ENCODE data around the gene NDUFS7.

NDUFS7 gene

DNA sequence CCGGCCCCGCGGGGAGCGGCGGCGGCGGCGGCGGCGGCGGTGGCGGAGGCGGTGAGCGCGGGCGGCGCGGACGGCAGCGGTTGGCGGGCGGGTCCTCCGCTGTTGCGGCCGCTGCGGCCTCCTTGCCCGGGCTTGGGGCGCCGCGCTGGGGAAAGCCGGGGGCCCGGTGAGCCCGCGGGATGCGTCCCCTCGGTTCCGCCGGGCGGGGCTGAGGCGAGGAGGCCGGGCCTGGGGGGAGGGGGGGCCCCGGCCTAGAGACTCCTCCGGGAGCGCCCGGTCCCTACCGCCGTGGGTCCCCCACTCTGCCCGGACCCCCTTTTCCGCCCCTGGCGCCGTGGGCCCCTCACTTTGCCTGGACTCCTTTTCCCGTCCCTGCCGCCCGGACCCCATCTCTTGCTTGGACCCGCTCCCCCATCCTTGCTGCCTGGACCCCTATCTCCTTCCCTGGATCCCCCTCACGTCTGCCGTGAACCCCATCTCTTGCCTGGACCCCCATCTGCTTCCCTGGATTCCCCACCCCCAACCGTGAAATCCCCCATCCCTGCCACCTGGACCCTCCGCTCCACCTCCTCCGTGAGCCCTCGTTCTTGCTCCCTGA, 28.6 kb upstream of the NDUFS7 start:
- H3K27ac ChIP-seq, result no peak overlapping the region

DNA sequence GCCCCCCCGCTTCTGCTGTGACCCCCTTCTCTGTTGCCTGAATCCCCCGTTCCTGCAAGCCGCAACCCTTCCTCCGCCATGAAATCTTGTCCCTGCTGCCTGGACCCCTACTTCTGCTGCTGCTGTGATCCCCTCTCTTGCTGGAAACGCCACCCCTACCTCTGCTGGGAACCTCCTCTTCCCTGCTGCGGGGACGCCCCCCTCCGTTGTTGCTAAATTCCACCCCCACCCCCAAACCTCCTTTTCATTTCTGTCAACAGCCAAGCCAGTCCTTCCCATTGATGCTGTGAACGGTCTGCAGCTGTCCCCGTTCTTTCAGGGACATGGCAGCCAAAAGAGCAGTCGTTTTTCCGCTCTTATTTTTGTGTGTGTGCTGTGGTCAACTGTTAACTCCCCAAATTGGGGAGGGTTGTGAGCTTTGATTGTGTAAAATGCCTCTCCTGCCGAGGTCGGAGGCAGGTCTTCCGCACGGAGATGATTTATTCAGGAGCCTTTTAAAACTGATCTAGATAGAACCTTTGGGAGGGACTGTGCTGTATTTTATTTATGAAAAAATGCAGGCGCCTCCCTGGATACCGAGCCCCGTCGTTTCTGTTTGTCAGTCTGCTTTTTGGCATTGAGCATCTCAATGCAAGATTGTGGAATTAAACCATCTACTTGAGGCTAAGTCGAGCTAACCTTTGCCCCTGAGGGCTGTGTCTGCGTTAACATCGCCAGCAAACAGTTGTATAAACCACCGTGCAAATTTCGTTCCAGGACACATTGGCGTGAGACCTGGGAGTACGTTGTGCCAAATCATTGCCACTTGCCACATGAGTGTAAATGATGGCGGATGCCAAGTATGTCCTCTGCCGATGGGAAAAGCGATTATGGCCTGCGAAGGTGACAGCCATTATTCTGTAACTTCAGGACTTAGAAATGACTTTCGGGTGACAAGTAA, 27.9 kb upstream of the NDUFS7 start:
- Histone ChIP-seq H3K27ac (no peak overlapping the region), H4K20me1 (ENCODE audit: insufficient read depth) (no peaks in the 10 kb centered on the region), H3K4me3 (IDR thresholded peaks at IDR 0.05; ENCODE audit: insufficient read depth, low read depth, low read length) (no peak overlapping the region), H3K4me2 (peak overlapping the region; percentile 36; the same call in 1 of the 2 replicates), H3K9ac (no peak overlapping the region), H2AFZ (ENCODE audit: low read depth) (no peak overlapping the region), H3K79me2 (ENCODE audit: insufficient read depth, low read depth) (peaks cover 5% of the 10 kb centered on the region; the same call in 1 of the 2 replicates), H3K4me1 (ENCODE audit: low read depth, poor library complexity, severe bottlenecking) (peaks cover 9% of the 10 kb centered on the region), H3K27me3 (ENCODE audit: insufficient read depth, low read depth) (no peaks in the 10 kb centered on the region), H3K36me3 (ENCODE audit: insufficient read depth) (no peaks in the 10 kb centered on the region)
- TF ChIP-seq, protein P1, sequence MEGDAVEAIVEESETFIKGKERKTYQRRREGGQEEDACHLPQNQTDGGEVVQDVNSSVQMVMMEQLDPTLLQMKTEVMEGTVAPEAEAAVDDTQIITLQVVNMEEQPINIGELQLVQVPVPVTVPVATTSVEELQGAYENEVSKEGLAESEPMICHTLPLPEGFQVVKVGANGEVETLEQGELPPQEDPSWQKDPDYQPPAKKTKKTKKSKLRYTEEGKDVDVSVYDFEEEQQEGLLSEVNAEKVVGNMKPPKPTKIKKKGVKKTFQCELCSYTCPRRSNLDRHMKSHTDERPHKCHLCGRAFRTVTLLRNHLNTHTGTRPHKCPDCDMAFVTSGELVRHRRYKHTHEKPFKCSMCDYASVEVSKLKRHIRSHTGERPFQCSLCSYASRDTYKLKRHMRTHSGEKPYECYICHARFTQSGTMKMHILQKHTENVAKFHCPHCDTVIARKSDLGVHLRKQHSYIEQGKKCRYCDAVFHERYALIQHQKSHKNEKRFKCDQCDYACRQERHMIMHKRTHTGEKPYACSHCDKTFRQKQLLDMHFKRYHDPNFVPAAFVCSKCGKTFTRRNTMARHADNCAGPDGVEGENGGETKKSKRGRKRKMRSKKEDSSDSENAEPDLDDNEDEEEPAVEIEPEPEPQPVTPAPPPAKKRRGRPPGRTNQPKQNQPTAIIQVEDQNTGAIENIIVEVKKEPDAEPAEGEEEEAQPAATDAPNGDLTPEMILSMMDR (conservative IDR thresholded peaks at IDR 0.05; ENCODE audit: low read depth, low read length), result no peak

More for the DNA sequence above, 28.6 kb upstream of the NDUFS7 start:
- Histone ChIP-seq H2AFZ (ENCODE audit: low read depth) (peak overlapping the region; percentile 22; the same call in 1 of the 2 replicates), H3K27me3 (ENCODE audit: insufficient read depth, low read depth) (no peaks in the 10 kb centered on the region), H3K36me3 (ENCODE audit: insufficient read depth) (no peaks in the 10 kb centered on the region), H3K4me1 (ENCODE audit: low read depth, poor library complexity, severe bottlenecking) (peaks cover 9% of the 10 kb centered on the region), H3K4me2 (peak overlapping the region; percentile 36; the same call in 1 of the 2 replicates), H3K4me3 (IDR thresholded peaks at IDR 0.05; ENCODE audit: insufficient read depth, low read depth, low read length) (no peak overlapping the region), H3K79me2 (ENCODE audit: insufficient read depth, low read depth) (peaks cover 5% of the 10 kb centered on the region; the same call in 1 of the 2 replicates), H4K20me1 (ENCODE audit: insufficient read depth) (no peaks in the 10 kb centered on the region), H3K9ac (no peak overlapping the region)
- TF ChIP-seq, protein P1 (conservative IDR thresholded peaks at IDR 0.05; ENCODE audit: low read depth, low read length), result no peak

DNA sequence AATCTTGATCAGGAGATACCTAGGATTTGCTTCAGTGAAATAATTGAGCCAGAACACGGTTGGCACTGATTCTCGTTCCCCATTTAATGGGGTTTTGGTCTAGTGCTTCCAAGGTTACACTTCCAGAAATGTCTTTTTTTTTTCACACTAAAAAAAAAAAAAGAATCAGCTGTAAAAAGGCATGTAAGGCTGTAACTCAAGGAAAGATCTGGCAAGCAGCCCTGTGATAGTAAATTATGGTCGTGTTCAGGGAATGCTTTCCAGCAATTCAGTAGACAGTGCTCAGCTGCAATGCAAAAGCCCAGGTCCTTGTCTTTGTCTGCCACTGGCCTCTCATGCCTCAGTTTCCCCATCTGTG, 27.2 kb upstream of the NDUFS7 start:
- no peak overlapping the region; the same call in 1 of the 2 replicates for H3K4me2 ChIP-seq

DNA sequence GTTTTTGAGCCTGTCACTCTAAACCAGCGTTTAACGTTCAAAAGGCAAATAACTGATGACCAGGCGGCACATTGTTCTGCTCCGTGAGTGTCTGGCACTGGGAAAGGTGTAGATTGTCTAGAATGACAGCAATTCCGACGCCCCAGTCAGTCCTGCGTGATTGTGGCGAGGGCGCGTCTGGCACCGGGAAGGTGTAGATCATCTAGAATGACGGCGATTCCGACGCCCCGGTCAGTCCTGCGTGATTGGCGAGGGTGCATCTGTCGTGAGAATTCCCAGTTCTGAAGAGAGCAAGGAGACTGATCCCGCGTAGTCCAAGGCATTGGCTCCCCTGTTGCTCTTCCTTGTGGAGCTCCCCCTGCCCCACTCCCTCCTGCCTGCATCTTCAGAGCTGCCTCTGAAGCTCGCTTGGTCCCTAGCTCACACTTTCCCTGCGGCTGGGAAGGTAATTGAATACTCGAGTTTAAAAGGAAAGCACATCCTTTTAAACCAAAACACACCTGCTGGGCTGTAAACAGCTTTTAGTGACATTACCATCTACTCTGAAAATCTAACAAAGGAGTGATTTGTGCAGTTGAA, 26.1 kb upstream of the NDUFS7 start:
- H4K20me1 ChIP-seq (ENCODE audit: insufficient read depth), result no peaks in the 10 kb centered on the region
- H3K27ac ChIP-seq, result no peak overlapping the region
- no peaks in the 10 kb centered on the region for H3K36me3 ChIP-seq (ENCODE audit: insufficient read depth)
- no peak overlapping the region for H3K4me3 ChIP-seq (IDR thresholded peaks at IDR 0.05; ENCODE audit: insufficient read depth, low read depth, low read length)
- TF ChIP-seq, protein P1 (conservative IDR thresholded peaks at IDR 0.05; ENCODE audit: low read depth, low read length), result no peak
- no peak overlapping the region for H3K4me2 ChIP-seq
- H3K4me1 ChIP-seq (ENCODE audit: low read depth, poor library complexity, severe bottlenecking), result peaks cover 9% of the 10 kb centered on the region
- H3K9ac ChIP-seq, result no peak overlapping the region
- peaks cover 5% of the 10 kb centered on the region; the same call in 1 of the 2 replicates for H3K79me2 ChIP-seq (ENCODE audit: insufficient read depth, low read depth)
- H3K27me3 ChIP-seq (ENCODE audit: insufficient read depth, low read depth), result no peaks in the 10 kb centered on the region
- H2AFZ ChIP-seq (ENCODE audit: low read depth), result no peak overlapping the region

More for the DNA sequence above, 27.2 kb upstream of the NDUFS7 start:
- Histone ChIP-seq H3K4me1 (ENCODE audit: low read depth, poor library complexity, severe bottlenecking) (peaks cover 9% of the 10 kb centered on the region), H3K4me3 (IDR thresholded peaks at IDR 0.05; ENCODE audit: insufficient read depth, low read depth, low read length) (no peak overlapping the region), H4K20me1 (ENCODE audit: insufficient read depth) (no peaks in the 10 kb centered on the region), H3K27me3 (ENCODE audit: insufficient read depth, low read depth) (no peaks in the 10 kb centered on the region), H3K36me3 (ENCODE audit: insufficient read depth) (no peaks in the 10 kb centered on the region), H3K79me2 (ENCODE audit: insufficient read depth, low read depth) (peaks cover 5% of the 10 kb centered on the region; the same call in 1 of the 2 replicates), H2AFZ (ENCODE audit: low read depth) (no peak overlapping the region), H3K27ac (no peak overlapping the region), H3K9ac (no peak overlapping the region)
- TF ChIP-seq, protein P1 (conservative IDR thresholded peaks at IDR 0.05; ENCODE audit: low read depth, low read length), result no peak
